ENCODE measurements around the gene RANBP9.

- TF ChIP-seq, protein P1, sequence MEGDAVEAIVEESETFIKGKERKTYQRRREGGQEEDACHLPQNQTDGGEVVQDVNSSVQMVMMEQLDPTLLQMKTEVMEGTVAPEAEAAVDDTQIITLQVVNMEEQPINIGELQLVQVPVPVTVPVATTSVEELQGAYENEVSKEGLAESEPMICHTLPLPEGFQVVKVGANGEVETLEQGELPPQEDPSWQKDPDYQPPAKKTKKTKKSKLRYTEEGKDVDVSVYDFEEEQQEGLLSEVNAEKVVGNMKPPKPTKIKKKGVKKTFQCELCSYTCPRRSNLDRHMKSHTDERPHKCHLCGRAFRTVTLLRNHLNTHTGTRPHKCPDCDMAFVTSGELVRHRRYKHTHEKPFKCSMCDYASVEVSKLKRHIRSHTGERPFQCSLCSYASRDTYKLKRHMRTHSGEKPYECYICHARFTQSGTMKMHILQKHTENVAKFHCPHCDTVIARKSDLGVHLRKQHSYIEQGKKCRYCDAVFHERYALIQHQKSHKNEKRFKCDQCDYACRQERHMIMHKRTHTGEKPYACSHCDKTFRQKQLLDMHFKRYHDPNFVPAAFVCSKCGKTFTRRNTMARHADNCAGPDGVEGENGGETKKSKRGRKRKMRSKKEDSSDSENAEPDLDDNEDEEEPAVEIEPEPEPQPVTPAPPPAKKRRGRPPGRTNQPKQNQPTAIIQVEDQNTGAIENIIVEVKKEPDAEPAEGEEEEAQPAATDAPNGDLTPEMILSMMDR (IDR thresholded peaks at IDR 0.05 in 4 of 5, conservative IDR thresholded peaks at IDR 0.05 in 1 of 5): peak in 2 of 5 experiments; percentile 14 to 34
- no peak for TF ChIP-seq POLR2A (IDR thresholded peaks at IDR 0.05)
Observed at GRCh38 chr6:13624871-13625288, 86.8 kb downstream of the RANBP9 start.

Measured in gastrocnemius medialis (tissue), 4 donors.